NCI-H345 (cell line): ENCODE measurements around the gene INTS6.

ENCODE experiments used
- DNase-seq: peaks from one replicate; lab custom pipeline; 2025; lab: John Stamatoyannopoulos, UW

INTS6 gene

GRCh38 chr13:51318876-51319275 is 134.0 kb downstream of the INTS6 start:
- DNase-seq: no peak

GRCh38 chr13:51318015-51318414 is 134.8 kb downstream of the INTS6 start:
- DNase-seq: no peak

GRCh38 chr13:51317262-51317661 is 135.6 kb downstream of the INTS6 start:
- DNase-seq: no peak

GRCh38 chr13:51313619-51314018 is 139.2 kb downstream of the INTS6 start:
- DNase-seq: no peak

- DNase-seq: no peak
These were observed 140.8 kb downstream of the INTS6 start for GRCh38 chr13:51311957-51312520.
